Keratinocyte (primary cell): Measurements from ENCODE around the gene INPP5A. TPM values are rescaled to one million over a fixed set of nuclear protein-coding genes. Genes with fewer than 3 reads are reported as not detected.

Experiments used
- DNase-seq: peaks from one replicate; pipeline ENCODE4 v3.0.0-alpha.2; 2011; ENCODE audit warnings: low read depth, missing footprints, low spot score
- FAIRE-seq: peaks from 2 replicates; lab custom pipeline; 2011; peaks lifted over from hg19 to GRCh38; lab: Jason Lieb, UNC
- H2AFZ ChIP-seq: 2 replicates; pipeline ENCODE4 v1.6.0; 2012; ENCODE audit warnings: low read length, control low read depth, inconsistent platforms; ENCODE audit not compliant: control insufficient read depth
- H3K27ac ChIP-seq: 2 replicates; pipeline ENCODE4 v1.5.1; 2011; ENCODE audit warnings: low read length; ENCODE audit not compliant: control insufficient read depth, insufficient read depth
- H3K27me3 ChIP-seq: 3 replicates; pipeline ENCODE4 v1.6.0; 2011; ENCODE audit warnings: low read length; ENCODE audit not compliant: control insufficient read depth, insufficient read depth; ENCODE audit errors: extremely low read depth
- H3K36me3 ChIP-seq, 2 experiments: 2 replicates in 1 of 2; 3 replicates in 1 of 2; pipeline ENCODE4 v1.5.1; 2011; ENCODE audit warnings: low read length in 2 of 2, mild to moderate bottlenecking in 1 of 2; ENCODE audit not compliant: control insufficient read depth in 2 of 2, insufficient read depth in 2 of 2; ENCODE audit errors: extremely low read depth in 1 of 2
- H3K4me1 ChIP-seq: 3 replicates; pipeline ENCODE4 v1.5.1; 2011; ENCODE audit warnings: low read length; ENCODE audit not compliant: control insufficient read depth, insufficient read depth; ENCODE audit errors: extremely low read depth
- H3K4me2 ChIP-seq: 3 replicates; pipeline ENCODE4 v1.6.0; 2011; ENCODE audit warnings: low read depth, low read length; ENCODE audit not compliant: control insufficient read depth, insufficient read depth; ENCODE audit errors: extremely low read depth
- H3K4me3 ChIP-seq, 3 experiments: fragments of 200-600 bp in 1 of 3; sonication (generic) in 1 of 3; 2 replicates in 2 of 3; 3 replicates in 1 of 3; pipeline ENCODE4 v1.5.1; 2011 to 2016; ENCODE audit warnings: low read length in 3 of 3, mild to moderate bottlenecking in 3 of 3, control low read depth in 2 of 3, inconsistent platforms in 1 of 3, low read depth in 1 of 3, mixed read lengths in 1 of 3, mixed run types in 1 of 3, moderate library complexity in 1 of 3; ENCODE audit not compliant: control insufficient read depth in 2 of 3, insufficient read depth in 2 of 3; ENCODE audit errors: extremely low read depth in 1 of 3
- H3K79me2 ChIP-seq: 2 replicates; pipeline ENCODE4 v1.6.0; 2012; ENCODE audit warnings: low read length; ENCODE audit not compliant: control insufficient read depth, insufficient read depth
- H3K9ac ChIP-seq: 3 replicates; pipeline ENCODE4 v1.6.0; 2011; ENCODE audit warnings: low read length; ENCODE audit not compliant: control insufficient read depth, insufficient read depth; ENCODE audit errors: extremely low read depth
- H3K9me1 ChIP-seq: 3 replicates; pipeline ENCODE4 v1.6.0; 2011; ENCODE audit warnings: low read length; ENCODE audit not compliant: control insufficient read depth, insufficient read depth; ENCODE audit errors: extremely low read depth
- H3K9me3 ChIP-seq: 2 replicates; pipeline ENCODE4 v1.5.1; 2012; ENCODE audit warnings: low read depth, low read length; ENCODE audit not compliant: control insufficient read depth
- H4K20me1 ChIP-seq: 3 replicates; pipeline ENCODE4 v1.6.0; 2011; ENCODE audit warnings: low read length; ENCODE audit not compliant: control insufficient read depth, insufficient read depth; ENCODE audit errors: extremely low read depth
- EZH2 ChIP-seq: IDR thresholded peaks from one replicate; pipeline ENCODE4 v1.6.1; 2012; ENCODE audit warnings: inconsistent platforms, mild to moderate bottlenecking, low read length, moderate library complexity
- dilution Hi-C: fragments of 300-500 bp; cut with MboI; formaldehyde crosslinking; loops from one replicate; pipeline ENCODE4 v1.7.0; 2020; ENCODE audit warnings: low sequenced_read_pairs; ENCODE audit not compliant: extremely low pct_ligation_motif_present
- polyA plus RNA-seq, 5 experiments: library from polyadenylated mRNA; depleted of rRNA in 3 of 5; stranded (reverse) in 3 of 5; stranded (forward) in 1 of 5; unstranded in 1 of 5; fragments of >200 nt; gene quantifications; 1 replicate in 1 of 5; 2 replicates in 3 of 5; 3 replicates in 1 of 5; pipeline versions ENCODE4 v1.2.1 to v1.2.3, GENCODE V29; 2011 to 2012; ENCODE audit warnings: missing spikeins in 2 of 5, low read depth in 1 of 5, low replicate concordance in 1 of 5
- TF ChIP-seq, protein P1 (sequence below), 3 experiments: IDR thresholded peaks in 1 of 3; conservative IDR thresholded peaks in 1 of 3; optimal IDR thresholded peaks in 1 of 3; 2 replicates in 2 of 3; 3 replicates in 1 of 3; pipeline versions ENCODE3 to v1.5.1; 2011; ENCODE audit warnings: low read length in 3 of 3, mild to moderate bottlenecking in 3 of 3, moderate library complexity in 2 of 3, control low read depth in 1 of 3, inconsistent platforms in 1 of 3; ENCODE audit not compliant: insufficient read depth in 2 of 3; ENCODE audit errors: extremely low read depth in 1 of 3

Gene INPP5A
- polyA plus RNA-seq, 1 donor (not counting 4 experiments of a cell fraction or from before 2014, with no cell fraction given), result 11.2 TPM

DNA sequence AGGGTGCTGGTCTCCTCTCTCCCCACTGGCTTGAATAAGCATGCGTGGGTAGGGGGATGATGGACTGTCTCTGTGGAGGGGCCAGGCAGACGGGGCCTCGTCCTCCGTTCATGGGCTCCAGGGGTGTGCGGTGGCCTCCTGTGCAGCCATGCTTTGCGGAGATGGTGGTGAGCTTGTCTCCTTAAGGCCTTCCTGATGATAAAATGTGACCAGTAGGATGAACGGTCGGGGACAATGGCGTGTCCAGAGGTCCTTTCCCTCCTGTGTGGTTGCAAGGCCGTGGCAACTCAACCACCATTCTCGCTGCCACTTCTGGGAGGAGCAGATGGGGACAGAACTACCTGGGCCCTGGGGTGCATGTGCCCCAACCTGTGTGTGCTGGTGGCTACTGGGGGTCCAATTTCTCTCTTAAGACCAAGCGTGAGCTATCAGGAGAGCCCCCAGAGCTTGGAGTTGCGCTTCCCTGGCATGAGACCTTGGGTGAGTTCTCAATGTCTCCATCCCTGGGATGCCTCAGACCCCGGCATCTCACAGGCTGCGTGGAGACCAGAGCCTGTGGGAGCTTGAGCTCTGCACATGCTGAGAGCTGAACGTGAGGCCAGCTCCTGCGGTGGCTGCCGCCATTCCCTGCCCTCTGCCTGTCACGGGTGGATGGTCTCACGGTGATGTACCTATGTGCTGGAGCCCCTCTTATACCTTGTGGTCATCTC is 112.2 kb downstream of the INPP5A start:
- dilution Hi-C loops, result no loop called here
- Histone ChIP-seq H3K27me3 (no peaks in the 10 kb centered on the region), H3K9me1 (no peaks in the 10 kb centered on the region), H3K9ac (no peak overlapping the region), H3K27ac (no peak overlapping the region), H3K4me1 (no peaks in the 10 kb centered on the region), H3K4me3 (no peak overlapping the region), H4K20me1 (no peaks in the 10 kb centered on the region), H3K36me3 (no peaks in the 10 kb centered on the region), H3K9me3 (no peaks in the 10 kb centered on the region), H3K4me2 (no peak overlapping the region), H2AFZ (no peak overlapping the region), H3K79me2 (no peaks in the 10 kb centered on the region)
- DNase-seq (no peak), FAIRE-seq (no peak)
- TF ChIP-seq, protein P1, sequence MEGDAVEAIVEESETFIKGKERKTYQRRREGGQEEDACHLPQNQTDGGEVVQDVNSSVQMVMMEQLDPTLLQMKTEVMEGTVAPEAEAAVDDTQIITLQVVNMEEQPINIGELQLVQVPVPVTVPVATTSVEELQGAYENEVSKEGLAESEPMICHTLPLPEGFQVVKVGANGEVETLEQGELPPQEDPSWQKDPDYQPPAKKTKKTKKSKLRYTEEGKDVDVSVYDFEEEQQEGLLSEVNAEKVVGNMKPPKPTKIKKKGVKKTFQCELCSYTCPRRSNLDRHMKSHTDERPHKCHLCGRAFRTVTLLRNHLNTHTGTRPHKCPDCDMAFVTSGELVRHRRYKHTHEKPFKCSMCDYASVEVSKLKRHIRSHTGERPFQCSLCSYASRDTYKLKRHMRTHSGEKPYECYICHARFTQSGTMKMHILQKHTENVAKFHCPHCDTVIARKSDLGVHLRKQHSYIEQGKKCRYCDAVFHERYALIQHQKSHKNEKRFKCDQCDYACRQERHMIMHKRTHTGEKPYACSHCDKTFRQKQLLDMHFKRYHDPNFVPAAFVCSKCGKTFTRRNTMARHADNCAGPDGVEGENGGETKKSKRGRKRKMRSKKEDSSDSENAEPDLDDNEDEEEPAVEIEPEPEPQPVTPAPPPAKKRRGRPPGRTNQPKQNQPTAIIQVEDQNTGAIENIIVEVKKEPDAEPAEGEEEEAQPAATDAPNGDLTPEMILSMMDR (optimal IDR thresholded peaks at IDR 0.05 in 1 of 3, IDR thresholded peaks at IDR 0.05 in 1 of 3, conservative IDR thresholded peaks at IDR 0.05 in 1 of 3; ENCODE audit: extremely low read depth in 1 of 3, insufficient read depth in 2 of 3, low read length in 3 of 3), result no peak
- TF ChIP-seq EZH2, result no peak

DNA sequence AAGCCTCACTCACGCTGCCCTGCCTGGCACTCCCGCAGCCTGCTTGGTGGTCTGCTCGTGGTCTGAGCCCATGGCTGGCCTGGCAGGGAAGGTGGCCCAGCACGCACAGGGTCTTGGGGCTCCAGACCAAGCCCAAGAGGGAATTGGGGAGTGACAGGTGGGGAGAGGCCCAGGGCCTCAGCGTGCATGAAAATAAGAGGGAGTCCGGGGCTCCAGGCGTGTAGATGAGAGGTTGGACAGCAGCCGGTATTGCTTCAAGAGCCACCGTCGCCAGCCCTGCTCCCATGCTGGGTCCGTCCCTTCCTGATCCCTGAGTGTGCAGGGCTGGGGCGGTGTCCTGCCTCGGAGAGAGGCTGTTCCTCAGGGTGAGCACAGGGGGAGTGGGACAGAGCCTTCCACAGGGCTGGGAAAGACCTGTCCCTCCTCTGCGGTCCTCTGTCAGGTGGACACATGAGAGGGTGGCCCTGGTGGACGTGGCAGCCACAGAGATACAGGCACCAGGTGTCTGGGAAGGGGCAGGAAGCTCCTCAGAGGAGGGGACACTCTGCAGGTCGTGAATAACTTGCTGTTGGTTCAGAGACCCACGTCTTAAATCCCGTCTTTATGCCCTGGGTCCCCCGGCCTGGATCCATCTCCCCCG is 113.1 kb downstream of the INPP5A start:
- H3K4me2 ChIP-seq, result no peak overlapping the region
- H3K9ac ChIP-seq, result no peak overlapping the region
- TF ChIP-seq EZH2, result no peak
- TF ChIP-seq, protein P1 (optimal IDR thresholded peaks at IDR 0.05 in 1 of 3, IDR thresholded peaks at IDR 0.05 in 1 of 3, conservative IDR thresholded peaks at IDR 0.05 in 1 of 3; ENCODE audit: extremely low read depth in 1 of 3, insufficient read depth in 2 of 3, low read length in 3 of 3), result no peak
- H3K36me3 ChIP-seq, result no peaks in the 10 kb centered on the region
- H3K79me2 ChIP-seq, result no peaks in the 10 kb centered on the region
- H3K9me1 ChIP-seq, result no peaks in the 10 kb centered on the region
- H3K27ac ChIP-seq, result no peak overlapping the region
- H2AFZ ChIP-seq, result no peak overlapping the region
- FAIRE-seq, result no peak
- H3K4me1 ChIP-seq, result no peaks in the 10 kb centered on the region
- no peak overlapping the region for H3K4me3 ChIP-seq
- DNase-seq, result no peak
- dilution Hi-C loops, result no loop called here
- H3K9me3 ChIP-seq, result no peaks in the 10 kb centered on the region
- H4K20me1 ChIP-seq, result no peaks in the 10 kb centered on the region
- no peaks in the 10 kb centered on the region for H3K27me3 ChIP-seq
